ENCODE data around the gene TMEM167B. TPM values are rescaled to one million over a fixed set of nuclear protein-coding genes. Genes with fewer than 3 reads are reported as not detected.
A peak's percentile ranks its signal among the peaks of the same experiment; 100 is the strongest.

Gene TMEM167B
- total and polyA plus RNA-seq, 2 experiments from 2014 or later: 27.7 to 35.6 TPM

GRCh38 chr1:109091078-109091838 lies 694 bp downstream of the TMEM167B start:
- peaks cover 20% of the 10 kb centered on the region for H3K4me1 ChIP-seq (ENCODE audit: insufficient read depth)
- peak overlapping the region; percentile 92 for H3K4me3 ChIP-seq
- peak; percentile 82 for DNase-seq
- in situ Hi-C loops (cut with MboI): no loop called here
- 5% methylated on average over 13 of the region's 13 CpGs for WGBS, 2 experiments (ENCODE audit: low coverage in 1 of 2, low lambda C conversion rate in 2 of 2, missing lambda C conversion rate in 2 of 2)
- H3K27ac ChIP-seq: peak overlapping the region; percentile 97
- peaks cover 66% of the 10 kb centered on the region for H3K79me2 ChIP-seq (ENCODE audit: insufficient read depth)
- peak overlapping the region; percentile 99 for H2AFZ ChIP-seq
- H3K9ac ChIP-seq: peak overlapping the region; percentile 97
- peaks cover 28% of the 10 kb centered on the region for H3K36me3 ChIP-seq (ENCODE audit: low read depth)
- no peaks in the 10 kb centered on the region for H3K27me3 ChIP-seq (replicated peaks; ENCODE audit: insufficient read depth)
- no peaks in the 10 kb centered on the region for H4K20me1 ChIP-seq (ENCODE audit: insufficient read depth)
- H3F3A ChIP-seq (ENCODE audit: insufficient read depth): peaks cover 35% of the 10 kb centered on the region
- peak overlapping the region; percentile 94 for H3K4me2 ChIP-seq (ENCODE audit: unreplicated experiment)
- H3K9me3 ChIP-seq (ENCODE audit: low read depth): no peaks in the 10 kb centered on the region
- TF ChIP-seq EZH2 (IDR thresholded peaks at IDR 0.05; ENCODE audit: insufficient read depth, poor library complexity, severe bottlenecking) (no peak), EZH2phosphoT487 (IDR thresholded peaks at IDR 0.05; ENCODE audit: insufficient read depth, low read depth) (no peak)
- no peaks in the 10 kb centered on the region for H3K9me2 ChIP-seq (ENCODE audit: insufficient read depth)

- H3K4me2 ChIP-seq (ENCODE audit: unreplicated experiment): peak overlapping the region; percentile 94
- H3K27ac ChIP-seq: peak overlapping the region; percentile 97
- H3K4me1 ChIP-seq (ENCODE audit: insufficient read depth): peaks cover 20% of the 10 kb centered on the region
- TF ChIP-seq EZH2 (IDR thresholded peaks at IDR 0.05; ENCODE audit: insufficient read depth, poor library complexity, severe bottlenecking) (no peak), EZH2phosphoT487 (IDR thresholded peaks at IDR 0.05; ENCODE audit: insufficient read depth, low read depth) (no peak)
- peak overlapping the region; percentile 97 for H3K9ac ChIP-seq
- peak overlapping the region; percentile 99; the same call in 1 of the 2 replicates for H2AFZ ChIP-seq
- H4K20me1 ChIP-seq (ENCODE audit: insufficient read depth): no peaks in the 10 kb centered on the region
- in situ Hi-C loops (cut with MboI): no loop called here
- H3K9me2 ChIP-seq (ENCODE audit: insufficient read depth): no peaks in the 10 kb centered on the region
- peaks cover 71% of the 10 kb centered on the region for H3K79me2 ChIP-seq (ENCODE audit: insufficient read depth)
- no peaks in the 10 kb centered on the region for H3K27me3 ChIP-seq (replicated peaks; ENCODE audit: insufficient read depth)
- DNase-seq: peak; percentile 79
- peaks cover 31% of the 10 kb centered on the region for H3K36me3 ChIP-seq (ENCODE audit: low read depth)
- no peaks in the 10 kb centered on the region for H3K9me3 ChIP-seq (ENCODE audit: low read depth)
- H3F3A ChIP-seq (ENCODE audit: insufficient read depth): peaks cover 41% of the 10 kb centered on the region
- 0 to 3% methylated on average over 1 of the region's 1 CpG for WGBS, 2 experiments (ENCODE audit: low coverage in 1 of 2, low lambda C conversion rate in 2 of 2, missing lambda C conversion rate in 2 of 2)
- peak overlapping the region; percentile 92 for H3K4me3 ChIP-seq
Observed at GRCh38 chr1:109091839-109092193, 1.3 kb downstream of the TMEM167B start.

- no peaks in the 10 kb centered on the region for H3K9me2 ChIP-seq (ENCODE audit: insufficient read depth)
- WGBS, 2 experiments (ENCODE audit: low coverage in 1 of 2, low lambda C conversion rate in 2 of 2, missing lambda C conversion rate in 2 of 2): 68 to 70% methylated on average over 7 of the region's 7 CpGs
- H3K9ac ChIP-seq: 0 out of 2 replicates have a peak overlapping the region, but pooled peaks have one; percentile 17
- H3K27me3 ChIP-seq (replicated peaks; ENCODE audit: insufficient read depth): no peaks in the 10 kb centered on the region
- no peak overlapping the region for H3K4me3 ChIP-seq
- peaks cover 20% of the 10 kb centered on the region for H3K4me1 ChIP-seq (ENCODE audit: insufficient read depth)
- no peaks in the 10 kb centered on the region for H3K9me3 ChIP-seq (ENCODE audit: low read depth)
- peaks cover 75% of the 10 kb centered on the region for H3K79me2 ChIP-seq (ENCODE audit: insufficient read depth)
- TF ChIP-seq EZH2phosphoT487 (IDR thresholded peaks at IDR 0.05; ENCODE audit: insufficient read depth, low read depth): no peak
- in situ Hi-C loops (cut with MboI): no loop called here
- no peak overlapping the region for H2AFZ ChIP-seq
- no peak overlapping the region; the same call in 1 of the 2 replicates for H3K27ac ChIP-seq
- no peak overlapping the region for H3K4me2 ChIP-seq (ENCODE audit: unreplicated experiment)
- DNase-seq: peak; percentile 47
- H3F3A ChIP-seq (ENCODE audit: insufficient read depth): peaks cover 41% of the 10 kb centered on the region
- H4K20me1 ChIP-seq (ENCODE audit: insufficient read depth): no peaks in the 10 kb centered on the region
- H3K36me3 ChIP-seq (ENCODE audit: low read depth): peaks cover 31% of the 10 kb centered on the region
Observed at GRCh38 chr1:109094377-109094803, 3.8 kb downstream of the TMEM167B start.

- Histone ChIP-seq H3K9me2 (ENCODE audit: insufficient read depth) (no peaks in the 10 kb centered on the region), H4K20me1 (ENCODE audit: insufficient read depth) (no peaks in the 10 kb centered on the region), H2AFZ (no peak overlapping the region), H3K9ac (peak overlapping the region; percentile 17; the same call in 1 of the 2 replicates), H3K4me3 (no peak overlapping the region), H3K4me2 (ENCODE audit: unreplicated experiment) (no peak overlapping the region), H3K27me3 (replicated peaks; ENCODE audit: insufficient read depth) (no peaks in the 10 kb centered on the region), H3F3A (ENCODE audit: insufficient read depth) (peaks cover 41% of the 10 kb centered on the region), H3K79me2 (ENCODE audit: insufficient read depth) (peaks cover 70% of the 10 kb centered on the region), H3K9me3 (ENCODE audit: low read depth) (no peaks in the 10 kb centered on the region), H3K36me3 (ENCODE audit: low read depth) (peaks cover 31% of the 10 kb centered on the region), H3K27ac (no peak overlapping the region; the same call in 1 of the 2 replicates), H3K4me1 (ENCODE audit: insufficient read depth) (peaks cover 20% of the 10 kb centered on the region)
- TF ChIP-seq EZH2 (IDR thresholded peaks at IDR 0.05; ENCODE audit: insufficient read depth, poor library complexity, severe bottlenecking) (no peak), EZH2phosphoT487 (IDR thresholded peaks at IDR 0.05; ENCODE audit: insufficient read depth, low read depth) (no peak)
- in situ Hi-C loops (cut with MboI): no loop called here
- DNase-seq: no peak
- 19 to 50% methylated on average over 1 of the region's 1 CpG for WGBS, 2 experiments (ENCODE audit: low coverage in 1 of 2, low lambda C conversion rate in 2 of 2, missing lambda C conversion rate in 2 of 2)
Observed at GRCh38 chr1:109094871-109095270, 4.3 kb downstream of the TMEM167B start.

All from GM23248 (cell line).